IMR-90 (cell line): Measurements from ENCODE around the gene GLCE. TPM values are rescaled to one million over a fixed set of nuclear protein-coding genes. Genes with fewer than 3 reads are reported as not detected.

Experiments
- ATAC-seq: fragments of 200-7000 bp; cut with Tn5 transposase; 2 replicates; pipeline ENCODE4 v1.9.1; 2020; ENCODE audit warnings: low read depth, mild to moderate bottlenecking, moderate library complexity
- BruUV-seq: library from RNA; stranded (reverse); fragments of 400-500 nt; replicated peaks from 2 replicates; lab custom pipeline; 2021; lab: Mats Ljungman, UMichigan
- CTCF ChIA-PET: fragments of 300-600 bp; formaldehyde crosslinking; extraction: SDS; loops from one replicate; lab custom pipeline; 2021; ENCODE audit warnings: antibody characterized with exemption; lab: Yijun Ruan, JAX
- POLR2A ChIA-PET: fragments of 300-600 bp; sonication (Branson Sonifier 250); formaldehyde crosslinking; loops from one replicate; lab custom pipeline; 2022; ENCODE audit warnings: antibody characterized with exemption; ENCODE audit not compliant: unreplicated experiment; lab: Charles Lee
- DNase-seq: peaks from one replicate; pipeline ENCODE4 v3.0.0; 2013
- H2AFZ ChIP-seq: replicated peaks from 2 replicates; pipeline ENCODE3; 2013; ENCODE audit warnings: low read length, mild to moderate bottlenecking; ENCODE audit not compliant: poor library complexity
- H2AK5ac ChIP-seq: 2 replicates; pipeline ENCODE4 v1.6.1; 2013; ENCODE audit warnings: low read depth, low read length, inconsistent platforms
- H2AK9ac ChIP-seq: replicated peaks from 2 replicates; pipeline ENCODE3; 2013; ENCODE audit warnings: mild to moderate bottlenecking, low read depth, low read length, moderate library complexity; ENCODE audit not compliant: poor library complexity
- H2BK120ac ChIP-seq: 2 replicates; pipeline ENCODE4 v1.6.1; 2013; ENCODE audit warnings: low read depth, low read length, inconsistent platforms
- H2BK15ac ChIP-seq: 3 replicates; pipeline ENCODE4 v1.6.1; 2013; ENCODE audit warnings: low read depth, low read length, inconsistent platforms
- H2BK20ac ChIP-seq: 2 replicates; pipeline ENCODE4 v1.6.1; 2013; ENCODE audit warnings: low read depth, mild to moderate bottlenecking, inconsistent platforms, low read length, moderate library complexity
- H2BK5ac ChIP-seq: 2 replicates; pipeline ENCODE4 v1.6.1; 2013; ENCODE audit warnings: mild to moderate bottlenecking, low read depth, low read length, inconsistent platforms; ENCODE audit not compliant: poor library complexity, severe bottlenecking
- H3K14ac ChIP-seq: replicated peaks from 2 replicates; pipeline ENCODE4 v1.6.1; 2013; ENCODE audit warnings: low read depth, low read length, inconsistent platforms
- H3K18ac ChIP-seq: 2 replicates; pipeline ENCODE4 v1.6.1; 2013; ENCODE audit warnings: low read depth, low read length, control low read depth
- H3K23ac ChIP-seq: 2 replicates; pipeline ENCODE4 v1.6.1; 2013; ENCODE audit warnings: low read depth, low read length, inconsistent platforms
- H3K27ac ChIP-seq: 2 replicates; pipeline ENCODE4 v1.5.1; 2013; ENCODE audit warnings: mild to moderate bottlenecking, control low read depth, low read length; ENCODE audit not compliant: insufficient read depth
- H3K27me3 ChIP-seq: 2 replicates; pipeline ENCODE4 v1.6.1; 2013; ENCODE audit warnings: low read length; ENCODE audit not compliant: control insufficient read depth, insufficient read depth
- H3K36me3 ChIP-seq: 2 replicates; pipeline ENCODE4 v1.6.1; 2013; ENCODE audit warnings: low read length, mixed read lengths; ENCODE audit not compliant: control insufficient read depth, insufficient read depth
- H3K4ac ChIP-seq: 2 replicates; pipeline ENCODE4 v1.6.1; 2013; ENCODE audit warnings: low read depth, low read length, inconsistent platforms
- H3K4me1 ChIP-seq: 2 replicates; pipeline ENCODE4 v1.6.1; 2013; ENCODE audit warnings: low read length, mixed read lengths; ENCODE audit not compliant: control insufficient read depth, insufficient read depth
- H3K4me2 ChIP-seq: 2 replicates; pipeline ENCODE4 v1.6.1; 2013; ENCODE audit warnings: low read depth, mild to moderate bottlenecking, control low read depth, low read length, moderate library complexity
- H3K4me3 ChIP-seq: 2 replicates; pipeline ENCODE4 v1.5.1; 2013; ENCODE audit warnings: low read depth, mild to moderate bottlenecking, control low read depth, low read length, moderate library complexity; ENCODE audit not compliant: insufficient read depth
- H3K56ac ChIP-seq: 2 replicates; pipeline ENCODE4 v1.6.1; 2013; ENCODE audit warnings: low read length, inconsistent platforms; ENCODE audit not compliant: insufficient read depth; ENCODE audit errors: extremely low read depth
- H3K79me1 ChIP-seq, 2 experiments: 2 replicates each; pipeline ENCODE4 v1.6.1; 2013; ENCODE audit warnings: low read length in 2 of 2, inconsistent platforms in 1 of 2, low read depth in 1 of 2
- H3K9ac ChIP-seq: 2 replicates; pipeline ENCODE4 v1.6.1; 2013; ENCODE audit warnings: low read depth, low read length, control low read depth
- H3K9me1 ChIP-seq: 2 replicates; pipeline ENCODE4 v1.6.1; 2013; ENCODE audit warnings: low read length, inconsistent platforms; ENCODE audit not compliant: insufficient read depth
- H3K9me3 ChIP-seq: 2 replicates; pipeline ENCODE4 v1.6.1; 2013; ENCODE audit warnings: low read length; ENCODE audit not compliant: control insufficient read depth, insufficient read depth
- H4K20me1 ChIP-seq: 2 replicates; pipeline ENCODE4 v1.6.1; 2013; ENCODE audit warnings: low read length, inconsistent platforms; ENCODE audit not compliant: insufficient read depth
- H4K5ac ChIP-seq: 2 replicates; pipeline ENCODE4 v1.6.1; 2013; ENCODE audit warnings: mild to moderate bottlenecking, low read depth, low read length, control low read depth
- H4K8ac ChIP-seq, 2 experiments: 2 replicates each; pipeline ENCODE4 v1.6.1; 2013; ENCODE audit warnings: low read depth in 2 of 2, low read length in 2 of 2, control low read depth in 1 of 2, inconsistent platforms in 1 of 2
- H4K91ac ChIP-seq: 2 replicates; pipeline ENCODE4 v1.6.1; 2013; ENCODE audit warnings: low read depth, low read length, inconsistent platforms; ENCODE audit not compliant: insufficient read depth
- SMC3 ChIP-seq: fragments of 150-350 bp; IDR thresholded peaks from 2 replicates; pipeline ENCODE4 v1.6.1; 2016; ENCODE audit warnings: low read depth, mild to moderate bottlenecking, antibody characterized with exemption, low read length, moderate library complexity
- WGBS, 2 experiments: methylation state at CpG; one replicate each; pipeline versions ENCODE4 v1.1.5 to v1.1.7; 2013; ENCODE audit warnings: missing lambda C conversion rate in 2 of 2; ENCODE audit not compliant: insufficient read length in 1 of 2; ENCODE audit errors: extremely low coverage in 2 of 2; 5-methylcytosine and 5-hydroxymethylcytosine counted together
- dilution Hi-C: fragments of 300-500 bp; cut with HindIII; formaldehyde crosslinking; loops from one replicate; pipeline ENCODE4 v1.14.3; 2018; ENCODE audit warnings: low sequenced_read_pairs; ENCODE audit not compliant: unreplicated experiment
- in situ Hi-C: fragments of 300-500 bp; cut with MboI; formaldehyde crosslinking; loops from 3 replicates; pipeline ENCODE4 v1.14.3; 2019; ENCODE audit warnings: low sequenced_read_pairs, inconsistent platforms, mixed read lengths
- intact Hi-C: fragments of 100-400 bp; cut with micrococcal nuclease; formaldehyde crosslinking; loops from 2 replicates; pipeline ENCODE4 v1.10.0; 2022
- polyA plus RNA-seq, 3 experiments: library from polyadenylated mRNA; depleted of rRNA; stranded (reverse); fragments of >200 nt; gene quantifications; 2 replicates each; pipeline ENCODE4 v1.2.3, GENCODE V29; 2012; ENCODE audit warnings: low replicate concordance in 1 of 3
- total RNA-seq: library from RNA; depleted of rRNA; stranded (reverse); fragments of >200 nt; gene quantifications from 2 replicates; pipeline ENCODE4 v1.2.3, GENCODE V29; 2012

The GLCE gene
- total and polyA plus RNA-seq, 2 of the 4 experiments (the other 2 are of a cell fraction), result 15.3 to 29.6 TPM

DNA sequence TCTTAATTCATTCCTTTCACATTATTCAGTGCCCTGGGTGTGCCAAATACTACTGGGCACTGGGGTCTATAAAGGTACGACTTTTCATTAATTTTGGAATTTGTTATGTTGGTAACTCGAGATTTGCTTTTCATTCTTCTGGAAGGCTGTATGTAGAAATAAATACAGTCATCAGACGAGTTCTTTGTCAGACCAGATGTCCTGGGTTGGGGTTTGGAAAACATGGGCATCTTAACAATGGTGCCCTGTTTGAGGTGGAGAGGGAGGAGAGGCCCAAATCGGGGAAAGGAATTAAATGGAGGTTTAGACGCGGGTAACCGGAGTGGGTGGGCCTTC, 662 bp upstream of the GLCE start:
- Histone ChIP-seq H4K20me1 (no peaks in the 10 kb centered on the region), H3K9me1 (peaks cover 3% of the 10 kb centered on the region; the same call in 1 of the 2 replicates), H2BK120ac (peak overlapping the region; percentile 63; the same call in 1 of the 2 replicates), H3K4me3 (peak overlapping the region; percentile 84), H3K56ac (peak overlapping the region; percentile 16; the same call in 1 of the 2 replicates), H2BK15ac (peak overlapping the region; percentile 73; the same call in 2 of the 3 replicates), H2AK5ac (no peak overlapping the region), H3K4me2 (peak overlapping the region; percentile 84), H3K9ac (peak overlapping the region; percentile 48; the same call in 1 of the 2 replicates), H3K79me1 (peaks cover 4 to 27% of the 10 kb centered on the region in 2 experiments; a peak in 3 of 4 replicates), H3K23ac (peak overlapping the region; percentile 39; the same call in 1 of the 2 replicates), H3K36me3 (no peaks in the 10 kb centered on the region), H2BK20ac (no peak overlapping the region), H4K8ac (peak overlapping the region; percentile 90 to 99), H3K18ac (peak overlapping the region; percentile 16; the same call in 1 of the 2 replicates), H3K27ac (no peak overlapping the region; the same call in 1 of the 2 replicates), H3K4ac (peak overlapping the region; percentile 69), H2BK5ac (peak overlapping the region; percentile 12), H3K27me3 (no peaks in the 10 kb centered on the region), H4K91ac (0 out of 2 replicates have a peak overlapping the region, but pooled peaks have one; percentile 40), H2AFZ (peak overlapping the region; percentile 94), H4K5ac (peak overlapping the region; percentile 66), H2AK9ac (peak overlapping the region; percentile 86), H3K9me3 (no peaks in the 10 kb centered on the region), H3K14ac (peak overlapping the region; percentile 88), H3K4me1 (no peaks in the 10 kb centered on the region; the same call in 1 of the 2 replicates)
- ATAC-seq (no peak), DNase-seq (no peak)
- ChIA-PET POLR2A (no interaction called here), CTCF (interaction anchor here (1.1 kb wide), 2 partner anchors 17 to 56 kb away, joined by 3 read pairs; no protein-coding TSS in a partner anchor)
- BruUV-seq, result no TSS peak
- 65% methylated on average over 2 of the region's 7 CpGs; no CpG with 5 or more reads in 1 of the 2 experiments for WGBS, 2 experiments
- in situ Hi-C loops (no loop called here), intact Hi-C loops (loop anchor here (2.0 to 10.0 kb wide), 4 partner anchors 53 to 295 kb away; partner anchors contain the start of gene RPLP1), dilution Hi-C loops (no loop called here)
- no peak for TF ChIP-seq SMC3
